Gastrocnemius medialis (tissue), 4 donors: ENCODE data around the gene UBXN2A. TPM values are rescaled to one million over a fixed set of nuclear protein-coding genes. Genes with fewer than 3 reads are reported as not detected.

Source experiments
- ATAC-seq, 2 donors: fragments of 150-250 bp; one replicate each; pipeline ENCODE4 v1.9.1; 2016
- DNase-seq, 2 donors: peaks; one replicate each; pipeline ENCODE4 v3.0.0-alpha.2; 2019
- H3K27ac ChIP-seq, 4 donors: fragments of 200-600 bp; sonication (generic); 1 replicate in 1 of 4; 2 replicates in 3 of 4; pipeline ENCODE4 v1.5.1; 2016 to 2018; ENCODE audit warnings: mild to moderate bottlenecking in 2 of 4, moderate library complexity in 1 of 4
- H3K27me3 ChIP-seq, 3 donors: fragments of 200-600 bp; sonication (generic) in 2 of 3; 1 replicate in 1 of 3; 2 replicates in 2 of 3; pipeline versions ENCODE4 v1.5.1 to v1.6.0; 2016 to 2019; ENCODE audit warnings: mild to moderate bottlenecking in 1 of 3, moderate library complexity in 1 of 3
- H3K36me3 ChIP-seq, 2 donors: fragments of 200-600 bp; sonication (generic) in 1 of 2; one replicate each; pipeline ENCODE4 v1.5.1; 2017 to 2018
- H3K4me1 ChIP-seq, 2 donors: fragments of 200-600 bp; sonication (generic) in 1 of 2; one replicate each; pipeline ENCODE4 v1.5.1; 2016 to 2017; ENCODE audit warnings: mild to moderate bottlenecking in 2 of 2
- H3K4me3 ChIP-seq, 4 donors: fragments of 200-600 bp; sonication (generic) in 3 of 4; 1 replicate in 1 of 4; 2 replicates in 3 of 4; pipeline ENCODE4 v1.5.1; 2016 to 2019; ENCODE audit warnings: mild to moderate bottlenecking in 2 of 4
- H3K9me3 ChIP-seq, 3 donors: fragments of 200-600 bp; sonication (generic) in 2 of 3; 1 replicate in 1 of 3; 2 replicates in 2 of 3; pipeline ENCODE4 v1.5.1; 2016 to 2019
- POLR2A ChIP-seq, 2 donors: fragments of 450-650 bp; IDR thresholded peaks; one replicate each; pipeline ENCODE4 v1.6.1; 2017; ENCODE audit warnings: antibody characterized with exemption in 2 of 2, mild to moderate bottlenecking in 2 of 2, moderate library complexity in 2 of 2
- in situ Hi-C, 4 donors: fragments of 200-750 bp; cut with MboI; loops; one replicate each; pipeline versions ENCODE4 v1.15.0 to v1.8.0; 2017; ENCODE audit warnings: low sequenced_read_pairs in 4 of 4
- intact Hi-C: fragments of 100-400 bp; cut with DNase I; formaldehyde crosslinking; loops from one replicate; pipeline ENCODE4 v1.15.1; 2023; ENCODE audit warnings: low total_unique reads
- total RNA-seq, 4 donors: library from RNA; depleted of rRNA; stranded (reverse); fragments of >200 nt; gene quantifications; one replicate each; pipeline versions ENCODE4 v1.1.0 to v1.2.3, GENCODE V29; 2016
- TF ChIP-seq, protein P1 (sequence below), 5 experiments: fragments of 450-650 bp in 3 of 5; fragments of 200-600 bp in 2 of 5; sonication (generic) in 2 of 5; IDR thresholded peaks in 4 of 5; conservative IDR thresholded peaks in 1 of 5; 1 replicate in 4 of 5; 2 replicates in 1 of 5; pipeline ENCODE4 v1.5.1; 2016 to 2019; ENCODE audit warnings: antibody characterized with exemption in 5 of 5, mild to moderate bottlenecking in 3 of 5, moderate library complexity in 3 of 5

Gene UBXN2A
- total RNA-seq, 4 donors from 2014 or later: 13.7 to 20.8 (median 17.0) TPM

- no peaks in the 10 kb centered on the region for H3K36me3 ChIP-seq
- peaks cover 7 to 28% of the 10 kb centered on the region in 2 donors for H3K4me1 ChIP-seq
- H3K27ac ChIP-seq: no peak overlapping the region
- no peaks in the 10 kb centered on the region for H3K9me3 ChIP-seq
- intact Hi-C loops (no loop called here), in situ Hi-C loops (no loop called here)
- no peak for ATAC-seq
- no peak overlapping the region for H3K4me3 ChIP-seq
- DNase-seq: no peak
- TF ChIP-seq, protein P1, sequence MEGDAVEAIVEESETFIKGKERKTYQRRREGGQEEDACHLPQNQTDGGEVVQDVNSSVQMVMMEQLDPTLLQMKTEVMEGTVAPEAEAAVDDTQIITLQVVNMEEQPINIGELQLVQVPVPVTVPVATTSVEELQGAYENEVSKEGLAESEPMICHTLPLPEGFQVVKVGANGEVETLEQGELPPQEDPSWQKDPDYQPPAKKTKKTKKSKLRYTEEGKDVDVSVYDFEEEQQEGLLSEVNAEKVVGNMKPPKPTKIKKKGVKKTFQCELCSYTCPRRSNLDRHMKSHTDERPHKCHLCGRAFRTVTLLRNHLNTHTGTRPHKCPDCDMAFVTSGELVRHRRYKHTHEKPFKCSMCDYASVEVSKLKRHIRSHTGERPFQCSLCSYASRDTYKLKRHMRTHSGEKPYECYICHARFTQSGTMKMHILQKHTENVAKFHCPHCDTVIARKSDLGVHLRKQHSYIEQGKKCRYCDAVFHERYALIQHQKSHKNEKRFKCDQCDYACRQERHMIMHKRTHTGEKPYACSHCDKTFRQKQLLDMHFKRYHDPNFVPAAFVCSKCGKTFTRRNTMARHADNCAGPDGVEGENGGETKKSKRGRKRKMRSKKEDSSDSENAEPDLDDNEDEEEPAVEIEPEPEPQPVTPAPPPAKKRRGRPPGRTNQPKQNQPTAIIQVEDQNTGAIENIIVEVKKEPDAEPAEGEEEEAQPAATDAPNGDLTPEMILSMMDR (IDR thresholded peaks at IDR 0.05 in 4 of 5, conservative IDR thresholded peaks at IDR 0.05 in 1 of 5): no peak
- TF ChIP-seq POLR2A (IDR thresholded peaks at IDR 0.05): no peak
- no peaks in the 10 kb centered on the region for H3K27me3 ChIP-seq
Observed at GRCh38 chr2:23903034-23903433, 37.2 kb upstream of the UBXN2A start.

DNA sequence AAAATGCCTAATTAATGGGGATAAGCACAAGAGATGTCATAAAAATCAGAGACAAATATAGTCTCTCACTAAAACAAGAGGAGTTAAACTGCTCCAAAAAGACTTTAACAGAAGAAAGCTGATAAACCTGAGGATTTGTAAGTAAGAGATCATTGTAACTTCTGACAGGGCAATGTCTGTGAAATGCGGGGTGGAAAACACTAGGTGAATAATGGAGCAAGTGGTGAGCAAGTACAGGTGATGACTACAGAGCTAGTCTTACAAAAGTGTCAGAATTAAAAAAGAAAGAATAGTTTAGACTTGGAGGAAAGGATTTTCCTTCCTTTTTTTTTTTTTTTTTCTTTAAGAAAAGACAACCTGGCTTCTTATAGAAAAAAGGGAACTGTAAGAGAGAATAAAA is 36.0 kb upstream of the UBXN2A start:
- no peak overlapping the region for H3K4me3 ChIP-seq
- in situ Hi-C loops: no loop called here
- no peak for DNase-seq
- no peaks in the 10 kb centered on the region for H3K27me3 ChIP-seq
- no peak overlapping the region for H3K27ac ChIP-seq
- TF ChIP-seq, protein P1 (IDR thresholded peaks at IDR 0.05 in 4 of 5, conservative IDR thresholded peaks at IDR 0.05 in 1 of 5): no peak
- no peak for TF ChIP-seq POLR2A (IDR thresholded peaks at IDR 0.05)
- ATAC-seq: no peak
- peaks cover 7 to 28% of the 10 kb centered on the region in 2 donors for H3K4me1 ChIP-seq
- intact Hi-C loops: no loop called here
- H3K36me3 ChIP-seq: no peaks in the 10 kb centered on the region
- H3K9me3 ChIP-seq: no peaks in the 10 kb centered on the region

DNA sequence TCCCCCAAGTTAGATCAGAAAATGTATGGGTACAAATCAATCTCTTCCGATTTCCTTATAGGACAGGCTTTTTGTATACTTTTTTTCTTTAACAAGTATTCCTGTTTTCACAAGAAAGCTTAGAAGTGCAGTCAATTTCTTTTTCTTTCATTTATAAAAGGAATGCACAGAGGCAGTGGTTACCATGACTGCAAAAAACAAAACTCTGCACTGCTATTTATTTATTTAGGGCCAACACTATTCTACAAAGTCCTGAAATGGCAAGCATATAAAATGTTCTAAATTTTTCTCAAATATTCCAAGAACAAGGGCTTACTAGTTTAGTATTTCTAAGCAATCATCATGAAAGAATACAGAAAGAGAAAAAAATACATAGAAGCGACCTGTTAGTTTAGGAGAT is 35.6 kb upstream of the UBXN2A start:
- Histone ChIP-seq H3K9me3 (no peaks in the 10 kb centered on the region), H3K4me3 (no peak overlapping the region), H3K36me3 (no peaks in the 10 kb centered on the region), H3K4me1 (peaks cover 7 to 28% of the 10 kb centered on the region in 2 donors), H3K27ac (no peak overlapping the region), H3K27me3 (no peaks in the 10 kb centered on the region)
- no peak for TF ChIP-seq POLR2A (IDR thresholded peaks at IDR 0.05)
- TF ChIP-seq, protein P1 (IDR thresholded peaks at IDR 0.05 in 4 of 5, conservative IDR thresholded peaks at IDR 0.05 in 1 of 5): no peak
- intact Hi-C loops: no loop called here
- in situ Hi-C loops: no loop called here
- no peak for DNase-seq
- ATAC-seq: no peak

GRCh38 chr2:23905155-23905554 is 35.1 kb upstream of the UBXN2A start:
- in situ Hi-C loops (no loop called here), intact Hi-C loops (no loop called here)
- no peaks in the 10 kb centered on the region for H3K9me3 ChIP-seq
- H3K27ac ChIP-seq: no peak overlapping the region
- no peaks in the 10 kb centered on the region for H3K36me3 ChIP-seq
- H3K27me3 ChIP-seq: no peaks in the 10 kb centered on the region
- ATAC-seq (no peak), DNase-seq (no peak)
- no peak overlapping the region for H3K4me3 ChIP-seq
- TF ChIP-seq POLR2A (IDR thresholded peaks at IDR 0.05): no peak
- TF ChIP-seq, protein P1 (IDR thresholded peaks at IDR 0.05 in 4 of 5, conservative IDR thresholded peaks at IDR 0.05 in 1 of 5): no peak
- H3K4me1 ChIP-seq: peaks cover 7 to 28% of the 10 kb centered on the region in 2 donors

DNA sequence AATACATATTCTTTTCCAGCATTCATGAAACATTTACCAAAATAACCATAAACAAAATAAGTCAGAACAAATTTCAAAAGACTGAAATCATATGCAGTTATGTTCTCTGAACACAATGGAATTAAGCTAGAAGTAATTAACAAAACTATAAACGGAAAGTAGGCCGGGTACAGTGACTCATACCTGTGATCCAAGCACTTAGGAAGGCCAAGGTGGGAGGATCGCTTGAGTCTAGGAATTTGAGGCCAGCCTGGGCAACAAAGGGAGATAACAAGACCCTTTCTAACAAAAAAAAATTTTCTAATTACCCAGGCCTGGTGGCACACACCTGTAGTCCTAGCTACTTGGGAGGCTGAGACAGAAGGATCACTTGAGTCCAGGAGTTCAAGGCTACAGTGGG is 28.2 kb upstream of the UBXN2A start:
- no peak for ATAC-seq
- Histone ChIP-seq H3K9me3 (no peaks in the 10 kb centered on the region), H3K27ac (no peak overlapping the region), H3K4me3 (no peak overlapping the region), H3K27me3 (no peaks in the 10 kb centered on the region), H3K4me1 (peaks cover 16 to 17% of the 10 kb centered on the region in 2 donors), H3K36me3 (no peaks in the 10 kb centered on the region)
- intact Hi-C loops (no loop called here), in situ Hi-C loops (no loop called here)
- DNase-seq: no peak
- TF ChIP-seq, protein P1 (IDR thresholded peaks at IDR 0.05 in 4 of 5, conservative IDR thresholded peaks at IDR 0.05 in 1 of 5): no peak
- no peak for TF ChIP-seq POLR2A (IDR thresholded peaks at IDR 0.05)
